Activated CD8-positive, alpha-beta T cell treated with anti-CD3 and anti-CD28 coated beads for 36 hours (primary cell): ENCODE data around the gene DLX3. TPM values are rescaled to one million over a fixed set of nuclear protein-coding genes. Genes with fewer than 3 reads are reported as not detected.

ENCODE experiments used
- ATAC-seq: fragments of 200-7000 bp; cut with Tn5 transposase; one replicate; pipeline ENCODE4 v1.10.0; 2021; ENCODE audit warnings: mild to moderate bottlenecking, moderate library complexity
- CTCF ChIA-PET: fragments of 350-600 bp; sonication (Branson Sonifier 250); formaldehyde crosslinking; loops from one replicate; lab custom pipeline; 2021; ENCODE audit warnings: antibody characterized with exemption; lab: Charles Lee
- POLR2A ChIA-PET: fragments of 350-600 bp; sonication (Branson Sonifier 250); formaldehyde crosslinking; loops from one replicate; lab custom pipeline; 2021; ENCODE audit warnings: antibody characterized with exemption; lab: Charles Lee
- DNase-seq: peaks from one replicate; pipeline ENCODE4 v3.0.0-alpha.2; 2020
- H3K27ac Mint-ChIP-seq: one replicate; pipeline ENCODE4 v1.8.0; 2021; ENCODE audit warnings: mild to moderate bottlenecking, mixed read lengths
- H3K27me3 Mint-ChIP-seq: one replicate; pipeline ENCODE4 v1.8.0; 2021; ENCODE audit warnings: mixed read lengths
- H3K36me3 Mint-ChIP-seq: one replicate; pipeline ENCODE4 v1.8.0; 2021; ENCODE audit warnings: low read depth, mixed read lengths
- H3K4me1 Mint-ChIP-seq: one replicate; pipeline ENCODE4 v1.8.0; 2021; ENCODE audit warnings: low read depth, mixed read lengths
- H3K4me3 Mint-ChIP-seq: one replicate; pipeline ENCODE4 v1.8.0; 2021; ENCODE audit warnings: mild to moderate bottlenecking, moderate library complexity, mixed read lengths
- H3K9me3 Mint-ChIP-seq: one replicate; pipeline ENCODE4 v1.8.0; 2021; ENCODE audit warnings: mixed read lengths
- CTCF ChIP-seq: fragments of 200-600 bp; IDR thresholded peaks from one replicate; pipeline ENCODE4 v1.8.0; 2022; ENCODE audit warnings: antibody characterized with exemption, mild to moderate bottlenecking
- intact Hi-C: fragments of 100-400 bp; cut with micrococcal nuclease; formaldehyde crosslinking; loops from one replicate; pipeline ENCODE4 v1.10.0; 2022
- total RNA-seq, 2 experiments: library from RNA; stranded (reverse); gene quantifications; one replicate each; pipeline ENCODE4 v1.2.3, GENCODE V29; 2021

DLX3 gene
- total RNA-seq, 2 experiments from 2014 or later: not detected

- no peak overlapping the region for H3K4me3 Mint-ChIP-seq
- ATAC-seq (no peak), DNase-seq (no peak)
- no peaks in the 10 kb centered on the region for H3K36me3 Mint-ChIP-seq
- no peaks in the 10 kb centered on the region for H3K9me3 Mint-ChIP-seq
- no peak overlapping the region for H3K27ac Mint-ChIP-seq
- intact Hi-C loops: no loop called here
- H3K27me3 Mint-ChIP-seq: peaks cover 32% of the 10 kb centered on the region
- ChIA-PET POLR2A (no interaction called here), CTCF (interaction anchor here (14.6 kb wide), 1 partner anchor 11 kb away, joined by 140 read pairs; the partner anchor contains the start of gene DLX3)
- no peak for TF ChIP-seq CTCF
- H3K4me1 Mint-ChIP-seq: no peaks in the 10 kb centered on the region
Measured at GRCh38 chr17:49984776-49985175, 10.2 kb downstream of the DLX3 start.

- intact Hi-C loops: no loop called here
- ChIA-PET POLR2A (interaction anchor here (0.6 kb wide), 1 partner anchor 360 kb away, joined by 3 read pairs; no protein-coding TSS in a partner anchor), CTCF (interaction anchor here (0.9 to 14.6 kb wide), 3 partner anchors 12 to 104 kb away, joined by 3 to 140 read pairs (median 4); partner anchors contain the start of gene DLX3)
- TF ChIP-seq CTCF: no peak
- Mint-ChIP-seq H3K9me3 (no peaks in the 10 kb centered on the region), H3K4me1 (no peaks in the 10 kb centered on the region), H3K27me3 (peaks cover 30% of the 10 kb centered on the region), H3K27ac (no peak overlapping the region), H3K4me3 (no peak overlapping the region), H3K36me3 (no peaks in the 10 kb centered on the region)
- DNase-seq (no peak), ATAC-seq (no peak)
Measured at GRCh38 chr17:49984283-49984682, 10.7 kb downstream of the DLX3 start.

GRCh38 chr17:49980703-49981197 lies 14.3 kb downstream of the DLX3 start:
- intact Hi-C loops: no loop called here
- no peak overlapping the region for H3K27ac Mint-ChIP-seq
- H3K27me3 Mint-ChIP-seq: peaks cover 13% of the 10 kb centered on the region
- POLR2A ChIA-PET: no interaction called here
- ATAC-seq: no peak
- CTCF ChIA-PET: interaction anchor here (1.0 to 14.6 kb wide), 3 partner anchors 15 to 119 kb away, joined by 3 to 140 read pairs (median 5); partner anchors contain the start of gene DLX3
- H3K4me1 Mint-ChIP-seq: no peaks in the 10 kb centered on the region
- H3K36me3 Mint-ChIP-seq: no peaks in the 10 kb centered on the region
- no peak for TF ChIP-seq CTCF
- no peaks in the 10 kb centered on the region for H3K9me3 Mint-ChIP-seq
- H3K4me3 Mint-ChIP-seq: no peak overlapping the region
- no peak for DNase-seq

- Mint-ChIP-seq H3K27ac (no peak overlapping the region), H3K9me3 (no peaks in the 10 kb centered on the region), H3K36me3 (no peaks in the 10 kb centered on the region), H3K4me1 (no peaks in the 10 kb centered on the region), H3K4me3 (no peak overlapping the region), H3K27me3 (peaks cover 14% of the 10 kb centered on the region)
- DNase-seq (no peak), ATAC-seq (no peak)
- intact Hi-C loops: no loop called here
- TF ChIP-seq CTCF: no peak
- ChIA-PET POLR2A (interaction anchor here (1.1 kb wide), 1 partner anchor 13 kb away, joined by 3 read pairs; no protein-coding TSS in a partner anchor), CTCF (interaction anchor here (1.0 to 14.6 kb wide), 5 partner anchors 16 to 181 kb away, joined by 3 to 140 read pairs (median 5); partner anchors contain the start of gene DLX3)
Measured at GRCh38 chr17:49979748-49980479, 15.1 kb downstream of the DLX3 start.

- Mint-ChIP-seq H3K36me3 (no peaks in the 10 kb centered on the region), H3K9me3 (no peaks in the 10 kb centered on the region), H3K4me1 (no peaks in the 10 kb centered on the region), H3K27ac (no peak overlapping the region), H3K4me3 (no peak overlapping the region), H3K27me3 (peaks cover 24% of the 10 kb centered on the region)
- no peak for TF ChIP-seq CTCF
- POLR2A ChIA-PET: no interaction called here
- ATAC-seq (no peak), DNase-seq (no peak)
- CTCF ChIA-PET: interaction anchor here (0.9 to 14.6 kb wide), 4 partner anchors 18 to 98 kb away, joined by 3 to 140 read pairs (median 6); partner anchors contain the start of gene DLX3
- intact Hi-C loops: no loop called here
Measured at GRCh38 chr17:49978501-49978900, 16.5 kb downstream of the DLX3 start.
